T-helper 2 cell (primary cell): ENCODE data around the gene PICK1.

ENCODE experiments used
- DNase-seq, 5 experiments: peaks; one replicate each; pipeline versions ENCODE4 v3.0.0 to v3.0.0-alpha.2; 2012 to 2022

Gene PICK1

DNA sequence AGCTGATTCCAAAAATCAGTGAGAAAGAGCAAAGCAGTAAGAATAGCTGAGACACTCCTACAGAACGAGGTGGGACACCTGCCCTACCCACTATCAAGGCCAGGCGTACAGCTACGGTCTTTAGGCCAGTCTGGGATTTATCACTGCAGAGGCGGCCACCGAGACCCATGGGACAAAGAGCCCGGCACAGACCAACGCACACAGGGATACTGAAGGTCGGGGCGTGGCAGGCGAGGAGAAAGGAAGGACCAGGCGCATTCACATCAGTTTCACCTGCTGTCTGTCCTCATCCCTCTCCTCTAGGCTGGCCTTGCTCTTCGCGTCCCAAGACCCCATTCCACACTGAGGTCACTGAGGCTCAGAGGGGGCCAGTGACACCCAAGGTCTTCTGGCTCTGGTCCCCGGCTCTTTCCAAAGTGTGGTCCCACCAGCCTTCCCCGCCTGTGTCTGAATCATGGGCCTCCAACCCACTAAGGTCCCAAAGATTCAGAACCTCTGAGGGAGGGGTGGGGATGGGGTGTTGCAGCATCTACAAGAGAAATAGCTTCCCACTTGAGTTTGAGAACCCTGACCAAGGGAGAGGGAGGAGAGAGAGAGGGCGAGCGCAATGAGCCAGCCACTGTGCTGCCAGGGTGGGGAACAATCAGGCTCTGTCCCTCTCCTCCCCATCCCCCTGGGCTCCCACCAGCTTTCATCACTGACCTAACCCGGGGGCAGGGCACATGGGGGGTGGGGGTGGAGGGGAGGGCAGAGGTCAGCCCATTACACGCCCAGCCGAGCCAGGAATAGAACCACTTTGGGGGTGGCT is 7.2 kb upstream of the PICK1 start:
- DNase-seq: no peak

GRCh38 chr22:38050720-38051119 is 6.5 kb upstream of the PICK1 start:
- DNase-seq: no peak

DNA sequence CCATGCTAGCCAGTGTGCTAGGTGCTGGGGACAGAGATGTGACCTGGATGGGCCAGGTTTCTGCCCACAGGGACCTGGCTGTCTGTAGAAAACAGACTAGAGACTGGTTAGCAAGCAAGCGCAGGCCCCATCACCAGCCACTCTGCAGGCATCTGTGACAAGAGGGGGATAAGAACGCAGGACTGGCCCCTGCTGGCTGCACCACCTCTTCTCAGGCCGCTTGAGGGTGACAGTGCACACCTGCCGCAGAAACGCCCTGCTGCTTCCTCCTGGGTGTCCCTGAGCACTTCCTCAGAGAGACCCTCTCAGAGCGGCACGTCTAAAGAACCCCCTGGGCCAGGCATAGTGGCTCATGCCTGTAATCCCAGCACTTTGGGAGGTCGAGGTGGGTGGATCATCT is 5.9 kb upstream of the PICK1 start:
- DNase-seq: no peak

DNA sequence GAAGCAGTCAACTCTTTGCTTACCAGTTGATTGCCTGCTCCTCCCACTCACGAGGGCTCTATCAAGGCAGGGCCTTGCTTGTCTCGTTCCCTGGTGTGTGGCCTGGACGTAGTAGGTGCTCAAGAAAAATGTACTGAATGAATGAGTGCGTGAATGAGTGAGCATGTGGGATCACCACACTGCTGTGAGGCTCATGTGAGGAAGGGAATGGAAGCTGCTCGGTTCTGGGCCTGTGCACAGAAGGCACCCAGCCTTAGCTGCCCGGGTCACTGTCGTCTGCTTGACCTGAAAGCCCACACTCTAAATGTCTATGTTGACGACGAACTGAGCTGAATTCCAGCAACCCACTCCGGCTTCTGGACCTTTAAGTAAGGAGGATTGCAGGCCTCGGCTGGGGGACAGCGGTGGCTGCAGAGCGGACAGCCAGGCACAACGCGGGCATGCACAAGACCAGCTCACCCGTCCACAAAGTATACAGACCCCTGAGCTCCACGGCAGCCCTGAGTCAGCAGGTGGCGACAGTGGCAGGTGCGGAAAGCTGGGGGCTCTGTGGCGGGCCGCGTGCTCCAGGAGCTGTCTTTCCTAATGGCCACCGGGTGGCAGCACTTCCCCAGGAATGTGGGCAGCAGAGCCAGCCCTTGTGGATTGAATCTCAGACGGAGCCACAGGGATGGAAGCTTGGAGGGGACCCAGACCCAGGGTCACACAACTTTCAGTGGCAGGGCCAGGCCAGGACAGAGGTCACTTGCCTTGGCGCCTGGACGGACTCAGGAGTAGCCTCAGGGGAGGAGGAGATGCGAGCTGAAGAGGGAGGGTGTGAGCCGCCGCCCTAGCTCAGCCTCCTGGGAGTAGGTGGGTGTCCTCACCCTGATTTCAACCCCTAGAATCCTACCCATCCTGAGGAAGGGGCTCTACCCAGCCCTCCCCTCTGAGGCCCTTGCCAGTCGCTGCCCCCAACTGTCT is 5.0 kb upstream of the PICK1 start:
- peak; percentile 55 to 77 (median 65) for DNase-seq

DNA sequence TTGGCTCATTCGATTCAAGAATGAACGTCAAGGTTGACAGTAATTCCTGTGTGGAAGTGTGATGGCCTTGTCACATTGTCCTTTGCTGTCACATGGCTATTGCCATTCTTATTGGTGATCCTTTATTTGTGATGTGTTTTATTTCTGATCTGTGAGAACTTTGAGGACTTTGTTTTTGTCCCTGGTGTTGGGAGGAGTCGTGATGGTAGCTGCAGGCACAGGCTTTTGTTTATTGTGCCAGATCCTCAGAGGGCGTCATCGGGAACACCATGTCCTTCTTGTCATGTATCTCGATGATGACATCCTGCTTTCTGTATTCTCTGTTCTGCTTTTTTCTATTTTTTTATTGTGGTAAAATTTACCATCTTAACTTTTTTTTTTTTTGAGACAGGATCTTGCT is 5.6 kb downstream of the PICK1 start:
- no peak for DNase-seq

- DNase-seq: no peak
Measured at GRCh38 chr22:38065539-38065938, 8.3 kb downstream of the PICK1 start.

DNA sequence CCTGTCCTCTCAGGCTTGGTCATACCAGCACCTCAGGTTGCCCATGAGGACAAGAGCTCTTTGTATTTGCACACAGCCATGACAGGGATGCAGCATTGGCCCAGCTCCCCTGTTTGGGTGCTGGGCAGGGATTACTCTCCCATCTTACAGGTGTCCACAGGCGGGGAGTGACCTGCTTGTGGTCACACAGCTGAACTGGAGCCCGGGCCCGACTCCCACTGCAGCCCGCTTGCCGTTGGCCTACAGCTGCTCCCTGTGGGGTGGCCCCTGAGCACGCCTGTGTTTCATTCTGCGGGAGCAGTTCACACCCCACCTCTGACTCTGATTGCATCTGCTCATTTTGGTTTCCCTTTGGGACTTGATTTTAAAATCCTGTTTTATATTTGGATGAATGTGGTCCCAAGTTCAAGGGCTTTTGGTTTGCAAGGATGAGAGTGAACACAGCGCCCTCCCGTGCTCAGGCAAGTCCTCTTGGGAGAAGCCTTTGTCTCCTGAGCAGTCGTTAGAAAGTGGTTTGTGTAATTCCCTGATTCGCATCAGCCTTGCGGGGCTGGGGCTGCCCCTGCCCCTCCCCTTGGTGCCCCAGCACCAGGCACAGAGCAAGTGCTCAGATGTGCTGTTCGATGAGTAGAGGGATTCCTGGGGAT is 9.3 kb downstream of the PICK1 start:
- no peak for DNase-seq

DNA sequence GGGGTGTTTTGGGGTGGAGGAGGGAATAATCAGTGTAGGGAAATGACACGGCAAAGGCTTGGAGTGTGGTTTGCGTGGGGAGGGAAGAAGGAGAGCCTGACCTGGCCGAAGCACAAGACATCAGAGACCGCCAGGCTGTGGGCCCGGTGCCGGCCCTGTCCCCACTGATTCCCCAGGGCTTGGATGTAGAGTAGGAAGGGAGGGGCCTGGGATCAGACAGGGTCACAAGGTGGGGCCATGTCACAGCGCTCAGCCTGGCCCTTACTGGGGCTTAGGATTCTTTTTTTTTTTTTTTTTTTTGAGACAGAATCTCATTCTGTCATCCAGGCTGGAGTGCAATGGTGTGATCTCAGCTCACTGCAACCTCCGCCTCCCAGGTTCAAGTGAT is 9.8 kb downstream of the PICK1 start:
- no peak for DNase-seq

DNA sequence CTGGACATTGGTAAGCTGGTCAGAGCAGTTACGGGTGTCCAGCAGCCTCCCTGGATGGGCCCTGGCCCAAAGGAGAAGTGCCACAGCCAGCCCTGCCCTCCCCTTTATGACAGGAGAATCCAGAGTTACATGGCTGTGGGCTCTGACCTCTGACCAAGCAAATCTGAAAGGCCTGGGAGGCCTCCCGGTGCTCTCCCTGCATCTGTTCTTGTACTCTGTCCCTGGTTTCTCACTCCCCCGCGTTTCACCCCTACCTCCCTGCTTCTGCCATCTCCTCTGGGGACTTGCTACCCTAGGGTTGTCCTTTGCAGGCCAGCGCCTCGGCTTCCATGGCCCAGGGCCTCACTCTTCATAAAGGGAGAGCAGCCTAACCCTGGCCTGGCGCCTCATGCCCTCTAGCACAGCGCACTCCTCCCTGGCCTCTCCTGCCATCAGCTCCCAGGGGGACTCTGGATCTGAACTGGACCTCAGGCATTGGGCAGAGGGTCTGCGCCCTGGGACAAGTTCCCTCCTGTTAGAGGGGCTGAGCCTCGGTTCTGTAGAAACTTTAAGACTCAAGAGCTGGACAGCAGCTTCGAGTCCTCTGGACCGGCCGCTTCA is 10.7 kb downstream of the PICK1 start:
- no peak for DNase-seq

- no peak for DNase-seq
Measured at GRCh38 chr22:38068641-38069371, 11.6 kb downstream of the PICK1 start.

DNA sequence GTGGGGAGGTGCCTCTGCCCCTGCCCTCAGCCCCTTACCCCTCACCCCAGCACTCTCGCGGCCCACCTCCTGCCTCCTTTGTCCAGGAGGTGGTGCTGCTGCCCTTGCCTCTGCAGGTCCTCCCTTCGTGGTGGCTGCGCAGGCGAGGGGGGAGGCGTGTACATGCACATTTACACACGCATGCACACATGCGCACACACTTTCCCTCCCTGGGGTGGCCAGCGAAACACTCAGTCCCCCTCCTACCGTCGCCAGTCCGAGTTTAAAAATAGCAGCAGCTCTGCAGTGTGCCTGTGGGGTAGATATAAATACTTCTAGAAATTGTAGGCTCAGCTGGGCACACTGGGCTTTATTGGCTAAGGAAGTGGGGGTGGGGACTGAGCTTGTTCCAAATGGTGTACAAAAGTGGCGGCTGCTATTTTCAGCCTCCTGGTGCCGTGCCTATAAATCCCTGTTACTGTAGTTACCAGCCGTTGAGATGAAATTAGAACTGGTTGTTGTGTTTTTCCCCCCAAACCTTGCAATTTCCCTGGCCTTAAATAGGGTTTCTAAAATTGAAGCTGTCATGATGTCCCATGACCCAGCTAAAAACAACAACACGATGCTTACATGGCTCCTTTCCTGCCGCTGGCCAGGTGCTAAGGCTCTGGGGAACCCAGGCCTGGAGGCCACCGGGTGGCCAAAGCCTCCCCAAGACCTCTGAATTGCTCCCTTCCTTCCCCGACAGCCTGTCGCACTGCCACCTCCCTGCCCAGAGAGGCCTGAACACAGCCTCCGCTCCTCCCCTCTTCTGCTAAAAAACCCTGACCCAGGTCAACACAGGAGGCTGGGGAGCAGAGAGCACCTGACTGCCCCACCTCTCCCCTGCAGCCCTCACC is 12.4 kb downstream of the PICK1 start:
- DNase-seq: no peak

GRCh38 chr22:38070250-38070921 is 13.2 kb downstream of the PICK1 start:
- DNase-seq: no peak

DNA sequence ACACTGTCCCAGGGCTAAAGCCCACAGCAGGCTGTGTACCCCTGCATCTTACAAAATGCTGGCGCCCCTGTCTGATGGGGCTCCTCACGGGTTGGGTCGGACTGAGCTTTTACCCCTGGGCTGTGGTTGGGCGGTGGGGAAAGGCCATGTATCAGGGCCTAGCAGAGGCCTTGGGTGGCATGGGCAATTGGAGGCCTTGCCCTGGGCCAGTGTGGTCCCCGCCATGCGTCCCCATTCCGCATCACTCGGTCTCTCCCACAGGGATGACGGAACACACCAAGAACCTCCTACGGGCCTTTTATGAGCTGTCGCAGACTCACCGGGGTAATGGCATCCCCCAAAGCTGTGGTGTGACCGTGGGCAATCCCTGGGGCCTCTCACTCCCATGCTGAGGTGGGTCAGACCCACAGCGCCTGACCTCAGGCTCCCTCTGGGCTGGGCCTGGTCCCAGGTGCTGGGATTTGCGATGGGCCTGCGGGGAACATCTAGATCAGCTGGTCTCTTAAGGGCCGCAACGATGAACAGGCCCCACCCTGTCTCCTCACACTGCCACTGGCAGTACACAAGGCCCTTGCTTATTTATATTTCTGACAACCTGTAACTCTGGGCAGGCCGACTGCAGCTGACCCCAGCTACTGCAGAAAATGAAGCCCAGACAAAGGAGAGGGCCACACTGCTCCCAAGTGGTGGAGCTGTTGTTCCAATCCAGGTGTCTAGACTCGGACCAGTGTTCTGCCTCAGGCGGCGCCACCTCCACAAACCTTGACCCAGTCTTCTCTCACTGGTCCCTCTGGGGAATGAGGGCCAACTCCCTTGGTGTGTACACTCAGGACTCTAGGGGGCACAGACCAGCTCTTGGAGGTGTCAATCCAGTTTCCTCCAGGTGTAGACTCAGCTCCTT is 14.5 kb downstream of the PICK1 start:
- DNase-seq: no peak

- DNase-seq: no peak
Measured at GRCh38 chr22:38072322-38073149, 15.3 kb downstream of the PICK1 start.

GRCh38 chr22:38073150-38074130 is 16.2 kb downstream of the PICK1 start:
- DNase-seq: no peak

DNA sequence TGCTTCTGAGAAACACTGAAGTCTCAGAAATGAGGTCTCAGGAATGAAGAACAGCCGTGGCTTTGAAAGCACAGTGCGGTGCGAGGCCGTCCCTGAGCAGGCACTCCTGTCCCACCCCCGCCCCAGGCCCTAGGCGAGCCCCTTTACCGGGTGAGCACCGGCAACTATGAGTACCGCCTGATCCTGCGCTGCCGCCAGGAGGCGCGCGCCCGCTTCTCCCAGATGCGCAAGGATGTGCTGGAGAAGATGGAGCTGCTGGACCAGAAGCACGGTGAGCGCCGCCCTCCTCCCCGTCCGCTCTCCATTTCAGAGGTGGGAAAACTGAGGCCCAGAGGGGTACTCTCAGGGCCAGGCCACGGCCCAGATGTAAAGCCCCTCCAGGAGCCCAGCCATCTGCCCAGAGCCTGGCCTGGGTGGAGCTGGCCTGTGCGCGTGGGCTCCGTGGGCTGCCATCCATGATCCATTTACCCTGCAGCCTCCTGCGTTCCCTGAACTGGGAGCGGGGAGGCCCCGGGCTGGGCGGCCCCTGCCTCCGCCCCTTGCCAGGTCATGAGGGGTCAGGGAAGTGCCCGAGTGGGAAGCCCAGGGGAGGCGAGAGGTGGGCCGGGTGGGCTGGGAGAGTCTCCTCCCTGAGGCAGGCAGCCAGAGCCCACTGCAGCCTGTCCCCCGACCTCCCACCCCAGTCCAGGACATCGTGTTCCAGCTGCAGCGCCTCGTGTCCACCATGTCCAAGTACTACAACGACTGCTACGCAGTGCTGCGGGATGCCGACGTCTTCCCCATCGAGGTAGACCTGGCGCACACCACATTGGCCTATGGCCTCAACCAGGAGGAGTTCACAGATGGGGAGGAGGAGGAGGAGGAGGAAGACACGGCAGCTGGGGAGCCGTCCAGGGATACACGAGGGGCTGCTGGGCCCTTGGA is 17.2 kb downstream of the PICK1 start:
- no peak for DNase-seq
